SK-N-SH (cell line): ENCODE data around the gene TCF12. TPM values are rescaled to one million over a fixed set of nuclear protein-coding genes. Genes with fewer than 3 reads are reported as not detected.

Source experiments
- CTCF ChIA-PET: fragments of 300-600, 350-600 bp; formaldehyde crosslinking; extraction: SDS; loops from one replicate; lab custom pipeline; 2021; lab: Yijun Ruan, JAX
- POLR2A ChIA-PET: fragments of 350-600 bp; sonication (Branson Sonifier 250); formaldehyde crosslinking; extraction: SDS; loops from one replicate; lab custom pipeline; 2020; ENCODE audit warnings: antibody characterized with exemption, inconsistent platforms; lab: Yijun Ruan, JAX
- DNase-seq: peaks from one replicate; pipeline ENCODE4 v3.0.0; 2012
- H2AFZ ChIP-seq: fragments of 200-600 bp; sonication (generic); 2 replicates; pipeline ENCODE4 v1.8.1; 2016; ENCODE audit warnings: antibody characterized with exemption, mild to moderate bottlenecking, low read depth
- H3F3A ChIP-seq: fragments of 200-600 bp; sonication (generic); replicated peaks from 2 replicates; pipeline ENCODE3; 2016; ENCODE audit warnings: antibody characterized with exemption, mild to moderate bottlenecking; ENCODE audit not compliant: insufficient read depth
- H3K27ac ChIP-seq, 2 experiments: fragments of 200-500 bp in 1 of 2; fragments of 200-600 bp in 1 of 2; sonication (Bioruptor generic) in 1 of 2; sonication (generic), shearing (Covaris generic) in 1 of 2; 2 replicates each; pipeline versions ENCODE4 v1.5.1 to v1.6.1; 2014 to 2016; ENCODE audit warnings: low read depth in 2 of 2, inconsistent platforms in 1 of 2, low read length in 1 of 2, mild to moderate bottlenecking in 1 of 2, mixed read lengths in 1 of 2
- H3K27me3 ChIP-seq: fragments of 200-600 bp; sonication (generic), shearing (Covaris generic); 2 replicates; pipeline ENCODE4 v1.6.1; 2016; ENCODE audit warnings: mixed run types; ENCODE audit not compliant: insufficient read depth
- H3K36me3 ChIP-seq, 2 experiments: fragments of 200-500 bp in 1 of 2; fragments of 200-600 bp in 1 of 2; sonication (Bioruptor generic) in 1 of 2; sonication (generic) in 1 of 2; replicated peaks in 1 of 2; 2 replicates each; pipeline versions ENCODE3 to v1.5.1; 2014 to 2016; ENCODE audit warnings: low read length in 1 of 2, mild to moderate bottlenecking in 1 of 2; ENCODE audit not compliant: insufficient read depth in 2 of 2, control insufficient read depth in 1 of 2
- H3K4me1 ChIP-seq, 2 experiments: fragments of 200-500 bp in 1 of 2; fragments of 200-600 bp in 1 of 2; sonication (Bioruptor generic) in 1 of 2; sonication (generic), shearing (Covaris generic) in 1 of 2; 2 replicates each; pipeline versions ENCODE4 v1.5.1 to v1.6.1; 2014 to 2016; ENCODE audit warnings: low read depth in 1 of 2, low read length in 1 of 2, mixed run types in 1 of 2; ENCODE audit not compliant: insufficient read depth in 2 of 2, control insufficient read depth in 1 of 2
- H3K4me2 ChIP-seq: fragments of 200-600 bp; sonication (generic), shearing (Covaris generic); 2 replicates; pipeline ENCODE4 v1.6.1; 2017; ENCODE audit warnings: mixed run types
- H3K4me3 ChIP-seq, 2 experiments: fragments of 200-500 bp in 1 of 2; fragments of 200-600 bp in 1 of 2; sonication (Bioruptor generic) in 1 of 2; sonication (generic), shearing (Covaris generic) in 1 of 2; 2 replicates each; pipeline versions ENCODE4 v1.5.1 to v1.8.1; 2014 to 2016; ENCODE audit warnings: low read depth in 2 of 2, inconsistent platforms in 1 of 2, low read length in 1 of 2, mild to moderate bottlenecking in 1 of 2, mixed read lengths in 1 of 2, moderate library complexity in 1 of 2
- H3K79me2 ChIP-seq: fragments of 200-600 bp; sonication (generic); 2 replicates; pipeline ENCODE4 v1.8.1; 2017; ENCODE audit warnings: mild to moderate bottlenecking; ENCODE audit not compliant: insufficient read depth
- H3K9ac ChIP-seq: fragments of 200-600 bp; sonication (generic); 2 replicates; pipeline ENCODE4 v1.6.1; 2017; ENCODE audit warnings: mixed run types
- H3K9me2 ChIP-seq: fragments of 200-600 bp; sonication (generic); 2 replicates; pipeline ENCODE4 v1.6.1; 2017; ENCODE audit warnings: mixed run types
- H3K9me3 ChIP-seq: fragments of 200-600 bp; sonication (generic); 2 replicates; pipeline ENCODE4 v1.6.1; 2017; ENCODE audit warnings: mixed run types, mild to moderate bottlenecking, moderate library complexity
- H4K20me1 ChIP-seq: fragments of 200-600 bp; sonication (generic); 2 replicates; pipeline ENCODE4 v1.6.1; 2017; ENCODE audit warnings: mild to moderate bottlenecking, mixed run types; ENCODE audit not compliant: insufficient read depth
- EZH2phosphoT487 ChIP-seq: fragments of 200-600 bp; sonication (generic); IDR thresholded peaks from 2 replicates; pipeline ENCODE4 v1.6.1; 2017; ENCODE audit warnings: low read depth, mixed run types, mild to moderate bottlenecking, antibody characterized with exemption, moderate library complexity, borderline replicate concordance
- FOXJ3 ChIP-seq: sonication (generic); formaldehyde crosslinking; IDR thresholded peaks from 2 replicates; pipeline ENCODE4 v1.5.1; 2020; ENCODE audit warnings: mild to moderate bottlenecking, missing genetic modification reagents
- JUND ChIP-seq: IDR thresholded peaks from 2 replicates; pipeline ENCODE4 v1.4.0; 2012
- MEF2A ChIP-seq: IDR thresholded peaks from 2 replicates; pipeline ENCODE4 v1.4.0; 2012; ENCODE audit warnings: low read depth, borderline replicate concordance
- NFIC ChIP-seq: IDR thresholded peaks from 2 replicates; pipeline ENCODE4 v1.4.0; 2012; ENCODE audit warnings: borderline replicate concordance
- NRF1 ChIP-seq: IDR thresholded peaks from 2 replicates; pipeline ENCODE4 v1.6.1; 2012; ENCODE audit warnings: low read depth, mild to moderate bottlenecking, low read length
- POLR2AphosphoS5 ChIP-seq: IDR thresholded peaks from 2 replicates; pipeline ENCODE4 v1.6.1; 2012; ENCODE audit warnings: low read depth, low read length
- RXRA ChIP-seq: IDR thresholded peaks from 2 replicates; pipeline ENCODE4 v1.4.0; 2012; ENCODE audit warnings: low read depth, mild to moderate bottlenecking, borderline replicate concordance
- SIN3A ChIP-seq: IDR thresholded peaks from 2 replicates; pipeline ENCODE4 v1.6.1; 2012; ENCODE audit warnings: low read depth, mild to moderate bottlenecking, low read length, moderate library complexity, borderline replicate concordance
- TAF1 ChIP-seq: IDR thresholded peaks from 2 replicates; pipeline ENCODE4 v1.6.1; 2012; ENCODE audit warnings: low read depth, mild to moderate bottlenecking, low read length, moderate library complexity, borderline replicate concordance
- TCF12 ChIP-seq: IDR thresholded peaks from 2 replicates; pipeline ENCODE4 v1.4.0; 2012
- TEAD4 ChIP-seq: IDR thresholded peaks from 2 replicates; pipeline ENCODE4 v1.4.0; 2012; ENCODE audit warnings: mild to moderate bottlenecking, borderline replicate concordance; ENCODE audit not compliant: insufficient read depth
- WGBS: methylation state at CpG from one replicate; pipeline ENCODE4 v1.1.6; 2017; ENCODE audit warnings: low lambda C conversion rate; 5-methylcytosine and 5-hydroxymethylcytosine counted together
- polyA plus RNA-seq, 3 experiments: library from polyadenylated mRNA; depleted of rRNA; stranded (reverse); fragments of >200 nt; gene quantifications; 2 replicates each; pipeline ENCODE4 v1.2.3, GENCODE V29; 2012
- TF ChIP-seq, protein P1 (sequence below): IDR thresholded peaks from 2 replicates; pipeline ENCODE4 v1.6.1; 2012; ENCODE audit warnings: mild to moderate bottlenecking, low read depth, low read length, moderate library complexity
- TF ChIP-seq, protein P2 (sequence below): IDR thresholded peaks from 2 replicates; pipeline ENCODE4 v1.4.0; 2012; ENCODE audit warnings: low read depth, borderline replicate concordance
- TF ChIP-seq, protein P3 (sequence below): fragments of 150-350 bp; IDR thresholded peaks from 2 replicates; pipeline ENCODE4 v1.6.1; 2016; ENCODE audit warnings: mild to moderate bottlenecking, low read depth, low read length
- TF ChIP-seq, protein P4 (sequence below): fragments of 150-350 bp; IDR thresholded peaks from 2 replicates; pipeline ENCODE4 v1.6.1; 2017; ENCODE audit warnings: antibody characterized with exemption, low read length, low read depth, borderline replicate concordance
- TF ChIP-seq, protein P5 (sequence below): fragments of 200-600 bp; sonication (generic); IDR thresholded peaks from 2 replicates; pipeline ENCODE4 v1.6.1; 2017; ENCODE audit warnings: antibody characterized with exemption, mild to moderate bottlenecking, moderate library complexity

The TCF12 gene
- polyA plus RNA-seq, 1 of the 3 experiments (the other 2 are of a cell fraction): 49.6 TPM

DNA sequence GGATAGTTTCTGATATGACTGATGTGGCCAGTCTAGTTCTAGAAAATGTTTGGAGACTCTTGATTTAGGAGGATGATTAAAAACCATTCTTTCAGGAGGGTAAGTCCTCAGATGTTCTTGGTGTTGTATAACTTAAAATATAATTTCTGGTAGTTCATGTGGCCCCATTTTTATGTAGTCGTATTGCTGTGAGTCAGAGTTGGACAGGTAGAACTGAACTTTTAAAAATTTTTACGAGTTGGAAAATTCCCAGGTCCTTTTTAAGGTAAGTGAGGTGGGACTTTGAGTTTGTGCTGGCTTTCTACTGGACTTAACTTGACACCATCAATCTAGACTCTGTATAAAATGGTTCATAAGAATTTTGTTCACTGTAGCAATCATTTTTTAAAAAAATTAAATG, 92.3 kb downstream of the TCF12 start:
- no peaks in the 10 kb centered on the region for H3K9me2 ChIP-seq
- H3K4me3 ChIP-seq: no peak overlapping the region
- H2AFZ ChIP-seq: no peak overlapping the region
- H4K20me1 ChIP-seq: peaks cover 26% of the 10 kb centered on the region
- no peak overlapping the region for H3K9ac ChIP-seq
- no peaks in the 10 kb centered on the region for H3K9me3 ChIP-seq
- POLR2A ChIA-PET: no interaction called here
- H3K36me3 ChIP-seq: peaks cover 0 to 4% of the 10 kb centered on the region in 2 experiments
- no peak for DNase-seq
- H3K4me1 ChIP-seq: no peaks in the 10 kb centered on the region
- peaks cover 93% of the 10 kb centered on the region for H3K79me2 ChIP-seq
- H3F3A ChIP-seq: peaks cover 3% of the 10 kb centered on the region
- TF ChIP-seq, protein P1, sequence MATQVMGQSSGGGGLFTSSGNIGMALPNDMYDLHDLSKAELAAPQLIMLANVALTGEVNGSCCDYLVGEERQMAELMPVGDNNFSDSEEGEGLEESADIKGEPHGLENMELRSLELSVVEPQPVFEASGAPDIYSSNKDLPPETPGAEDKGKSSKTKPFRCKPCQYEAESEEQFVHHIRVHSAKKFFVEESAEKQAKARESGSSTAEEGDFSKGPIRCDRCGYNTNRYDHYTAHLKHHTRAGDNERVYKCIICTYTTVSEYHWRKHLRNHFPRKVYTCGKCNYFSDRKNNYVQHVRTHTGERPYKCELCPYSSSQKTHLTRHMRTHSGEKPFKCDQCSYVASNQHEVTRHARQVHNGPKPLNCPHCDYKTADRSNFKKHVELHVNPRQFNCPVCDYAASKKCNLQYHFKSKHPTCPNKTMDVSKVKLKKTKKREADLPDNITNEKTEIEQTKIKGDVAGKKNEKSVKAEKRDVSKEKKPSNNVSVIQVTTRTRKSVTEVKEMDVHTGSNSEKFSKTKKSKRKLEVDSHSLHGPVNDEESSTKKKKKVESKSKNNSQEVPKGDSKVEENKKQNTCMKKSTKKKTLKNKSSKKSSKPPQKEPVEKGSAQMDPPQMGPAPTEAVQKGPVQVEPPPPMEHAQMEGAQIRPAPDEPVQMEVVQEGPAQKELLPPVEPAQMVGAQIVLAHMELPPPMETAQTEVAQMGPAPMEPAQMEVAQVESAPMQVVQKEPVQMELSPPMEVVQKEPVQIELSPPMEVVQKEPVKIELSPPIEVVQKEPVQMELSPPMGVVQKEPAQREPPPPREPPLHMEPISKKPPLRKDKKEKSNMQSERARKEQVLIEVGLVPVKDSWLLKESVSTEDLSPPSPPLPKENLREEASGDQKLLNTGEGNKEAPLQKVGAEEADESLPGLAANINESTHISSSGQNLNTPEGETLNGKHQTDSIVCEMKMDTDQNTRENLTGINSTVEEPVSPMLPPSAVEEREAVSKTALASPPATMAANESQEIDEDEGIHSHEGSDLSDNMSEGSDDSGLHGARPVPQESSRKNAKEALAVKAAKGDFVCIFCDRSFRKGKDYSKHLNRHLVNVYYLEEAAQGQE: no peak
- no peak for TF ChIP-seq MEF2A
- no peak for TF ChIP-seq NRF1
- TF ChIP-seq, protein P2, sequence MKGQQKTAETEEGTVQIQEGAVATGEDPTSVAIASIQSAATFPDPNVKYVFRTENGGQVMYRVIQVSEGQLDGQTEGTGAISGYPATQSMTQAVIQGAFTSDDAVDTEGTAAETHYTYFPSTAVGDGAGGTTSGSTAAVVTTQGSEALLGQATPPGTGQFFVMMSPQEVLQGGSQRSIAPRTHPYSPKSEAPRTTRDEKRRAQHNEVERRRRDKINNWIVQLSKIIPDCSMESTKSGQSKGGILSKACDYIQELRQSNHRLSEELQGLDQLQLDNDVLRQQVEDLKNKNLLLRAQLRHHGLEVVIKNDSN: no peak
- TF ChIP-seq, protein P3, sequence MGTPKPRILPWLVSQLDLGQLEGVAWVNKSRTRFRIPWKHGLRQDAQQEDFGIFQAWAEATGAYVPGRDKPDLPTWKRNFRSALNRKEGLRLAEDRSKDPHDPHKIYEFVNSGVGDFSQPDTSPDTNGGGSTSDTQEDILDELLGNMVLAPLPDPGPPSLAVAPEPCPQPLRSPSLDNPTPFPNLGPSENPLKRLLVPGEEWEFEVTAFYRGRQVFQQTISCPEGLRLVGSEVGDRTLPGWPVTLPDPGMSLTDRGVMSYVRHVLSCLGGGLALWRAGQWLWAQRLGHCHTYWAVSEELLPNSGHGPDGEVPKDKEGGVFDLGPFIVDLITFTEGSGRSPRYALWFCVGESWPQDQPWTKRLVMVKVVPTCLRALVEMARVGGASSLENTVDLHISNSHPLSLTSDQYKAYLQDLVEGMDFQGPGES: no peak
- TF ChIP-seq POLR2AphosphoS5: no peak
- no peak for TF ChIP-seq TAF1
- no peak for TF ChIP-seq JUND
- TF ChIP-seq NFIC: no peak
- TF ChIP-seq, protein P4, sequence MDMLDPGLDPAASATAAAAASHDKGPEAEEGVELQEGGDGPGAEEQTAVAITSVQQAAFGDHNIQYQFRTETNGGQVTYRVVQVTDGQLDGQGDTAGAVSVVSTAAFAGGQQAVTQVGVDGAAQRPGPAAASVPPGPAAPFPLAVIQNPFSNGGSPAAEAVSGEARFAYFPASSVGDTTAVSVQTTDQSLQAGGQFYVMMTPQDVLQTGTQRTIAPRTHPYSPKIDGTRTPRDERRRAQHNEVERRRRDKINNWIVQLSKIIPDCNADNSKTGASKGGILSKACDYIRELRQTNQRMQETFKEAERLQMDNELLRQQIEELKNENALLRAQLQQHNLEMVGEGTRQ: no peak
- TF ChIP-seq, all 33 proteins: peak for 0
- H3K4me2 ChIP-seq: no peak overlapping the region
- no peaks in the 10 kb centered on the region for H3K27me3 ChIP-seq
- H3K27ac ChIP-seq: no peak overlapping the region
- 100% methylated on average over 2 of the region's 2 CpGs for WGBS
- CTCF ChIA-PET: no interaction called here

DNA sequence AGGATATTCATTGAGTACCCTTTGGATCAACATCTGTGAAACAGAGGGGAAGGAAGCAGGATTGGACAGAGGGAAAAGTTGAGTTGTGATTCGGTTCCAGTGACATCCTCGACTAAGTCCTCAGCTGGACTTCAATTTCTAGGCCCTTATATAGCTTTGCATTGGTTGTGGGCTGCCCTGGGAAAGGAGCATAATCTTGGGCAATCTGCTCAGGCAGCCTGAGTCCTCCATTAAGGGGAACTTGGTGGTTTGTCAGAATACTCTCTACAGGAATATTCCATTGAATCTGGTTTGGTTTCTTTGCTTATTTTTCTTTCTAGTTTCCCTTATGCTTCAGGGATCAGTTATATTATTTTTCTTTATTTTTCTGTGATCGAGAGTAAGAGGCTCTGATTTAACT, 94.1 kb downstream of the TCF12 start:
- H3K4me3 ChIP-seq: no peak overlapping the region
- TF ChIP-seq JUND (no peak), TCF12 (no peak), TEAD4 (no peak), FOXJ3 (no peak), RXRA (no peak), EZH2phosphoT487 (no peak), TAF1 (no peak), SIN3A (no peak)
- TF ChIP-seq, protein P5, sequence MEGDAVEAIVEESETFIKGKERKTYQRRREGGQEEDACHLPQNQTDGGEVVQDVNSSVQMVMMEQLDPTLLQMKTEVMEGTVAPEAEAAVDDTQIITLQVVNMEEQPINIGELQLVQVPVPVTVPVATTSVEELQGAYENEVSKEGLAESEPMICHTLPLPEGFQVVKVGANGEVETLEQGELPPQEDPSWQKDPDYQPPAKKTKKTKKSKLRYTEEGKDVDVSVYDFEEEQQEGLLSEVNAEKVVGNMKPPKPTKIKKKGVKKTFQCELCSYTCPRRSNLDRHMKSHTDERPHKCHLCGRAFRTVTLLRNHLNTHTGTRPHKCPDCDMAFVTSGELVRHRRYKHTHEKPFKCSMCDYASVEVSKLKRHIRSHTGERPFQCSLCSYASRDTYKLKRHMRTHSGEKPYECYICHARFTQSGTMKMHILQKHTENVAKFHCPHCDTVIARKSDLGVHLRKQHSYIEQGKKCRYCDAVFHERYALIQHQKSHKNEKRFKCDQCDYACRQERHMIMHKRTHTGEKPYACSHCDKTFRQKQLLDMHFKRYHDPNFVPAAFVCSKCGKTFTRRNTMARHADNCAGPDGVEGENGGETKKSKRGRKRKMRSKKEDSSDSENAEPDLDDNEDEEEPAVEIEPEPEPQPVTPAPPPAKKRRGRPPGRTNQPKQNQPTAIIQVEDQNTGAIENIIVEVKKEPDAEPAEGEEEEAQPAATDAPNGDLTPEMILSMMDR: no peak
- TF ChIP-seq, protein P4: no peak
- no peak overlapping the region for H3K27ac ChIP-seq
- DNase-seq: no peak
- peaks cover 94% of the 10 kb centered on the region for H3K79me2 ChIP-seq
- H3K9me3 ChIP-seq: no peaks in the 10 kb centered on the region
- peaks cover 0 to 4% of the 10 kb centered on the region in 2 experiments for H3K36me3 ChIP-seq
- H4K20me1 ChIP-seq: peaks cover 29% of the 10 kb centered on the region
- ChIA-PET POLR2A (no interaction called here), CTCF (no interaction called here)
- H3K4me2 ChIP-seq: no peak overlapping the region
- H3K9ac ChIP-seq: no peak overlapping the region
- no peaks in the 10 kb centered on the region for H3K9me2 ChIP-seq
- no peak overlapping the region for H2AFZ ChIP-seq
- peaks cover 0 to 10% of the 10 kb centered on the region in 2 experiments; a peak in 1 of 4 replicates for H3K4me1 ChIP-seq
- H3F3A ChIP-seq: no peaks in the 10 kb centered on the region
- no peaks in the 10 kb centered on the region for H3K27me3 ChIP-seq
- 87% methylated on average over 3 of the region's 3 CpGs for WGBS
